ENCODE results near the gene POLG2. TPM values are rescaled to one million over a fixed set of nuclear protein-coding genes. Genes with fewer than 3 reads are reported as not detected.

The POLG2 gene
- total and polyA plus RNA-seq, 9 of the 15 experiments (the other 6 are each of a cell fraction or from before 2014, with no cell fraction given), result 13.4 to 44.8 (median 37.0) TPM

GRCh38 chr17:64448665-64449512 is 48.0 kb downstream of the POLG2 start, which contains the start of gene MILR1 (continued):
- TF ChIP-seq ZNF224 (CRISPR knock-in tag; IDR thresholded peaks at IDR 0.05), result no peak
- TF ChIP-seq GATAD2A (IDR thresholded peaks at IDR 0.05), result no peak
- TF ChIP-seq ZNF316 (IDR thresholded peaks at IDR 0.05), result no peak
- TF ChIP-seq SIN3A (IDR thresholded peaks at IDR 0.05; ENCODE audit: borderline replicate concordance in 2 of 2, control insufficient read depth in 1 of 2, low read depth in 2 of 2, low read length in 2 of 2), result 0 out of 4 replicates have a peak, but pooled peaks of 1 of the 2 experiments have one; percentile 35
- TF ChIP-seq CC2D1A (IDR thresholded peaks at IDR 0.05), result no peak
- no peak for TF ChIP-seq USF2 (CRISPR knock-in tag; IDR thresholded peaks at IDR 0.05)
- no peak for TF ChIP-seq E4F1 (CRISPR knock-in tag; IDR thresholded peaks at IDR 0.05; ENCODE audit: borderline replicate concordance)
- no peak for TF ChIP-seq PRPF4 (IDR thresholded peaks at IDR 0.05; ENCODE audit: insufficient read depth, low read depth, low read length, poor library complexity, severe bottlenecking)
- no peak for TF ChIP-seq ZBTB5 (IDR thresholded peaks at IDR 0.05)
- no peak for TF ChIP-seq MBD1 (CRISPR knock-in tag; IDR thresholded peaks at IDR 0.05)
- peak in 1 of 2 experiments; percentile 57 for TF ChIP-seq AFF1 (IDR thresholded peaks at IDR 0.05; ENCODE audit: low read depth in 1 of 2, partially characterized antibody in 2 of 2)
- TF ChIP-seq ETV5 (CRISPR knock-in tag; IDR thresholded peaks at IDR 0.05; ENCODE audit: low read depth), result no peak
- TF ChIP-seq E2F4 (CRISPR knock-in tag; IDR thresholded peaks at IDR 0.05; ENCODE audit: low read depth), result no peak
